ENCODE results near the gene APC2. TPM values are rescaled to one million over a fixed set of nuclear protein-coding genes. Genes with fewer than 3 reads are reported as not detected.

Gene APC2
- total RNA-seq, 4 donors from 2014 or later, result 0.12 to 0.19 TPM; not detected in 2

DNA sequence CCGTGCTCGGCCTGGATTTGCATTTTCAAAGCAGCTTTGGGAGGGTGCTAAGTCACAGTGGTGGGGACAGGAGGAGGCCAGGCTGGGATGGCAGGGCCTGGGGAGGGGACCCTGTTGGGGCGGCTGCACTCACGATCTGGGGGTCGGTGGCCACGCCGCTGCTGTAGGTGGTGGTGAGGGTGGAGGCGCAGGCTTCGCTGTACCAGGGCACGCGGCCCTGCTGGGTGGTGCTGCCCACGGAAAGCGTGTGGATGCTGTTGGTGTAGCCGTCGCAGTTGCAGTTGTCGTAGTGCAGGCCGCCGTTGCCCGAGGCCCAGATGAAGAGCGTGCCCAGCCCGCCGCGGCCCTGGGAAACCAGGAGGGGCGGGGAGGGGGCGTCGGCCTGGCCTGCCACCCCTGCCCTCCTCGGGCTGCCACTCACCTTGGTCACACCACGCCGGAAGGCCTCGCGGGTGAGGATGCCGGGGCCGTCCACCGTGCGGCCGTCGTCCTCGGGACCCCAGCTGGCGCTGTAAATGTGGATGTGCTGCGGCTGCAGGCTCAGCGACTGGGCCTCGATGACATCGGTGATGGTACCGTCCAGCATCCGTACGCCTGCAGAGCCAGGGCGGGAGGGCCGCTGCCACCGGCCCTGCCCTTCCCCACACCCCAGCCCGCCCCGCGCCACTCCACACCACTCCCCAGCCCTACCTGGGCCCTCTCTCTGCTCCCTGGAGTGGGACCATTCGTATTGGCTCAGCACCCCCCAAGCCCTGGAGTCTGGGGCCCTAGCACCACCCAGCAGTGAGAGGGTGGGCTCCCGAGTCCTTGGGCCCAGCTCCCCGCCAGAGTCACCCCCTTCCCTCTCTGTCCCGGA is 37.0 kb downstream of the APC2 start:
- ATAC-seq (ENCODE audit: low FRiP score) (no peak), DNase-seq (ENCODE audit: low spot score) (no peak)
- TF ChIP-seq, protein P1, sequence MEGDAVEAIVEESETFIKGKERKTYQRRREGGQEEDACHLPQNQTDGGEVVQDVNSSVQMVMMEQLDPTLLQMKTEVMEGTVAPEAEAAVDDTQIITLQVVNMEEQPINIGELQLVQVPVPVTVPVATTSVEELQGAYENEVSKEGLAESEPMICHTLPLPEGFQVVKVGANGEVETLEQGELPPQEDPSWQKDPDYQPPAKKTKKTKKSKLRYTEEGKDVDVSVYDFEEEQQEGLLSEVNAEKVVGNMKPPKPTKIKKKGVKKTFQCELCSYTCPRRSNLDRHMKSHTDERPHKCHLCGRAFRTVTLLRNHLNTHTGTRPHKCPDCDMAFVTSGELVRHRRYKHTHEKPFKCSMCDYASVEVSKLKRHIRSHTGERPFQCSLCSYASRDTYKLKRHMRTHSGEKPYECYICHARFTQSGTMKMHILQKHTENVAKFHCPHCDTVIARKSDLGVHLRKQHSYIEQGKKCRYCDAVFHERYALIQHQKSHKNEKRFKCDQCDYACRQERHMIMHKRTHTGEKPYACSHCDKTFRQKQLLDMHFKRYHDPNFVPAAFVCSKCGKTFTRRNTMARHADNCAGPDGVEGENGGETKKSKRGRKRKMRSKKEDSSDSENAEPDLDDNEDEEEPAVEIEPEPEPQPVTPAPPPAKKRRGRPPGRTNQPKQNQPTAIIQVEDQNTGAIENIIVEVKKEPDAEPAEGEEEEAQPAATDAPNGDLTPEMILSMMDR (IDR thresholded peaks at IDR 0.05), result no peak

DNA sequence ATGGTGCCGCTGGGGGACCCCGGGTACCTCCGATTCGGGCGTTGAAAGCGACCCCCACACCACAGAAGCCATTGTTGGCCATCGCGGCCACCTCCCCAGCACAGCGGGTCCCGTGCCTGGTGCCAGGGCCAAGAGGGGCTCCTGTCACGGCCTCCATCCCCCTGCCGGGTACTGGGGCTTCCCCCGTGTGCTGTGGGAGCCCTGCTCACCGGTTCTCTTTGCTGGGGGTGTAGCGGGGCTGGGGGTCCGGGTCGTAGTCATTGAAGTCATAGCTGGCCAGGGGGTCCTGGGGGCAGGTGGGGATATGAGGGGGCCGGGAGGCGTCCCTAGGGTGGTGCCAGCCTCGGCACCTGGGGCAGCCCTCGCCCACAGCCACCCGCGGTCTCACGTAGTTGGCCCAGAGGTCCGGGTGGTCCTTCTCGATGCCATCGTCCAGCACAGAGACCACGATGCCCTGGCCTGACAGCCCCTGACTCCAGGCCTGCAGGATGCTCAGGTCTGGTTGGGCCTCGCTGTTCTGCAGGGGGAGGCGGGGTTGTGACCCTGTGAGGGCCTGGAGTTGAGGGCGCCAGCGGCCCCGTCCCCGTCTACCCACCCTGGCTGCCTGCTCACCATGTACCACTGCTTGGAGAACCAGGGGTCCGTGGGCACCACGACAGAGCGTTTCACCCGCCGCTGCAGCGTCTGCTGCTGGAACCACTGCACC is 37.8 kb downstream of the APC2 start:
- TF ChIP-seq, protein P1 (IDR thresholded peaks at IDR 0.05), result no peak
- ATAC-seq (ENCODE audit: low FRiP score), result no peak
- DNase-seq (ENCODE audit: low spot score), result no peak

DNA sequence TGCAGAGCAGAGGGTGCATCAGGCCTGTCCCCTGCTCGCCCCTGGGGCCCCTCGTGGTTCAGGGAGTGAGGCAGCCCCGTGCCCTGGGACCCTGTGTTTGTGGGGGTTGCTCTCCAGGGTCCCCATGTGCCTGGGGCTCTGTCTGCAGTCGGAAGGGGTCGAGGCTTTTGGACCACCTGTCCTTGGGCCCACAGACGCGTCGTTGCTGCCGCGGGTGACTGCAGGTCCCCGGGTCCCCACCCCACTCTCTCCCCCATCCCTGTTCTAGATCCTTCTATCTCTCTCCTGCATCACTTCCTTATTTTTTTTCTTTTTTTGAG is 38.3 kb downstream of the APC2 start:
- ATAC-seq (ENCODE audit: low FRiP score) (no peak), DNase-seq (ENCODE audit: low spot score) (no peak)
- TF ChIP-seq, protein P1 (IDR thresholded peaks at IDR 0.05), result no peak

DNA sequence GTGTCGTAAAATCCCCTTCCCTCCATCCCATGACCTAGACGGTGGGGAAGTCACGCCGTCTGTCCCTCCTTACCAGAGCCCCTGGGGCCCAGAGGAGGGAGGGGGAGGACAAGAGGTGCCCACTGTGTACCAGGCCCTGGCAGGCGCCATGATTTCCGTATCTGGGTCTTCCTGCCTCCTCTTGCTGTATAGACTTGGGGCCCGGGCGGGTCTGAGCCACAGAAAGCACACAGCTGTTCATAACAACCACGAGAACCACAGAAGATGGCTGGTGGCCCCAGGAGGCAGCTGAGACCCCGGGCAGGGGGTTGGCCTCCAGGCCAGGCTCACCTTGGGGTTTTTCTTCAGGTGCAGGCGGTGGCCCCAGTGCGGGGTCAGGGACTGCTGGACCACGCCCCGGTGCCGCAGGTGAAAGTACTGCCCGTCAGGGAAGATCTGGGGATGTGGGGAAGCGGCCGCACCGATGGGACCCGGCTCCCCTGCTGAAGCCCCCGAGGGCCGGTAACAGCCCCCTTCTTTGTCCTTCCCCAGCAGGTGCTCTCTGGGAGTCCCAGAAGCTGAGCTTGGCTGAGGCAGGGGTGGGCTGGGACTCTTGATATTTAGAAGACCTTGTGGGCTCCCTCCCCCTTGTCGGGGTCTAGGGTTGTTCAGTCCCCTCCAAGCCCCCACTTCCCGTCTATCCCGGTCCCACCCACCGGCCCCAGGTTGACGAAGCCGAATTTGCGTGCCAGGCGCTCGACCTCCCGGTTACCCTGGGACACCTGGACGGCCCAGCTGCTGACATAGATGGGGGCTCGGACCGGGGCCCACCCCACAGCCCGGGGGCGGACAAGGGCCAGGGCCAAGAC is 39.8 kb downstream of the APC2 start:
- ATAC-seq (ENCODE audit: low FRiP score), result no peak
- no peak for DNase-seq (ENCODE audit: low spot score)
- TF ChIP-seq, protein P1 (IDR thresholded peaks at IDR 0.05), result no peak

DNA sequence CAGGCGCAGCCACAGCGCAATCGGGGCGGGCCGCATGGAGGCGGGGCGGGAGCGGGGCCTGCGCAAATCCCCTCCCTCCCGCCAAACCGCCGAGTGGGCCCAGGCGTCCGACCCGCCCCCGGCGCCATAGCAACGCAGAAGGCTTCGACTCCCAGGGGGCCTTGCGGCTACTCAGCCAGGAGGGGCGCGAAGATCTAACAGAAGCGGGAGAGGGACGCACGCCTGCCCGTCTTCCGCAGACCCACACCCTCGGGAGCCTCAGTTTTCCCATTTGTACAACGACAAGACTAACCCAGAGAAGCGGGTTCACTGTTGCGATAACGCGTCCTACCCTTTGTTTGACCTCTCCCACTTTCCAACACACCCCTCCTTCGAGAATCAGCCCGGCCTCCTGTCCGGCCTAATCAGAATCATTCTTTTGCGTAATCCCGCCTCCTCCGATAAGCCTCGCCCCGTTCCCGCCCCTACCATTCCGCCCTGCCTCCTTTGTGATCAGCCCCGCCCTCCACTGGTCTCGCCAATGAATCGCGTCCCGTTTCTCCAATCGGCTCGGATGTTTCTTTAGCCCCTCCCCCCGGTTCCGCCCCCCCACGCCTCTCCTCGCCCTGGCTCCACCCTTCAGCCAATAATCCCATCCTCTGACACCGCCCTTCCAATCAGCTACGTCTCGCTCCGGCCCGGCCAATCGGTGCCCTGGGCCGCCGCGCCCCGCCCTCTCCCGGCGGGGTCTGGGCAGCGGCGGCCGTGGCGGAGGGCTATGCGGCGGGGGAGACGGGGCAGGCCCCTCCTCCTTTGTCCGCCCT is 40.6 kb downstream of the APC2 start, which contains the start of gene PCSK4:
Gene PCSK4, minus strand, starts transcription at position 40 of the 803 bp plus-strand sequence. Its CDS starts 4 bp downstream, at position 36.
- DNase-seq (ENCODE audit: low spot score) (peak; percentile 95), ATAC-seq (ENCODE audit: low FRiP score) (peak; percentile 98)
- TF ChIP-seq, protein P1 (IDR thresholded peaks at IDR 0.05), result no peak

Measured in omental fat pad (tissue), 4 donors.